Natural killer cell treated with Interleukin-12 subunit alpha and Interleukin-12 subunit beta and Interleukin-15 and Interleukin-18, amount 100 ng/mL, for 72 hours (primary cell): Measurements from ENCODE around the gene ALPI. TPM values are rescaled to one million over a fixed set of nuclear protein-coding genes. Genes with fewer than 3 reads are reported as not detected.
"Not testable (repeated sequence)": the region's sequence is repeated elsewhere in the genome, so short reads cannot be mapped to it uniquely, and the experiment has no call there.

Source experiments
- ATAC-seq, 2 donors: fragments of 150-1000 bp; cut with Tn5 transposase in 1 of 2; sonication (Bioruptor Pico), chemical (Tn5 transposase) in 1 of 2; 2 replicates each; pipeline ENCODE4 v1.10.0; 2021
- DNase-seq: peaks from one replicate; pipeline ENCODE4 v3.0.0; 2022; ENCODE audit warnings: low spot score
- H3K27ac Mint-ChIP-seq, 2 donors: 1 replicate in 1 of 2; 2 replicates in 1 of 2; pipeline ENCODE4 v1.8.0; 2022; ENCODE audit warnings: mixed read lengths in 2 of 2, mild to moderate bottlenecking in 1 of 2, moderate library complexity in 1 of 2
- H3K27me3 Mint-ChIP-seq, 2 donors: 1 replicate in 1 of 2; 2 replicates in 1 of 2; pipeline ENCODE4 v1.8.0; 2022; ENCODE audit warnings: mixed read lengths in 2 of 2
- H3K36me3 Mint-ChIP-seq: one replicate; pipeline ENCODE4 v1.8.0; 2022; ENCODE audit warnings: mixed read lengths
- H3K4me1 Mint-ChIP-seq, 2 donors: 1 replicate in 1 of 2; 2 replicates in 1 of 2; pipeline ENCODE4 v1.8.0; 2022; ENCODE audit warnings: low read depth in 2 of 2, mixed read lengths in 2 of 2, mild to moderate bottlenecking in 1 of 2
- H3K4me3 Mint-ChIP-seq: one replicate; pipeline ENCODE4 v1.8.0; 2022; ENCODE audit warnings: mixed read lengths
- H3K9me3 Mint-ChIP-seq: 2 replicates; pipeline ENCODE4 v1.8.0; 2022; ENCODE audit warnings: mixed read lengths
- total RNA-seq, 2 donors: library from RNA; stranded (reverse); gene quantifications; one replicate each; pipeline ENCODE4 v1.2.3, GENCODE V29; 2022

Gene ALPI
- total RNA-seq: not detected

GRCh38 chr2:232455426-232456255 is at the start of gene ALPI:
ALPI (plus strand) TSS chr2:232456153; CDS start chr2:232456200, 47 bp downstream.
- no peak within 1 kb of the TSS for H3K4me3 Mint-ChIP-seq
- no peak within 1 kb of the TSS for H3K27ac Mint-ChIP-seq
- H3K4me1 Mint-ChIP-seq: no peaks in the 10 kb centered on the region
- DNase-seq: no peak
- H3K9me3 Mint-ChIP-seq: no peaks in the 10 kb centered on the region
- no peaks in the 10 kb centered on the region for H3K36me3 Mint-ChIP-seq
- H3K27me3 Mint-ChIP-seq: peaks cover 0 to 11% of the 10 kb centered on the region in 2 donors
- peak in 1 of 2 donors; percentile 9 for ATAC-seq

GRCh38 chr2:232406556-232407310 is 49.2 kb upstream of the ALPI start, which contains the start of gene ALPG:
ALPG (plus strand) TSS chr2:232406844; CDS start chr2:232406895, 51 bp downstream.
- Mint-ChIP-seq H3K9me3 (no peaks in the 10 kb centered on the region), H3K27ac (no peak within 1 kb of the TSS), H3K4me1 (no peaks in the 10 kb centered on the region), H3K27me3 (peaks cover 6 to 9% of the 10 kb centered on the region in 2 donors), H3K36me3 (no peaks in the 10 kb centered on the region), H3K4me3 (no peak within 1 kb of the TSS)
- ATAC-seq: no peak
- DNase-seq: no peak

GRCh38 chr2:232407428-232408150 is 48.4 kb upstream of the ALPI start:
- H3K27me3 Mint-ChIP-seq: peaks cover 9 to 10% of the 10 kb centered on the region in 2 donors
- not testable (repeated sequence) for H3K27ac Mint-ChIP-seq, H3K4me1 Mint-ChIP-seq, H3K4me3 Mint-ChIP-seq, DNase-seq, H3K9me3 Mint-ChIP-seq, H3K36me3 Mint-ChIP-seq
- peak in 1 of 2 donors; percentile 15 for ATAC-seq

GRCh38 chr2:232408269-232408668 is 47.7 kb upstream of the ALPI start:
- H3K27me3 Mint-ChIP-seq: peaks cover 12 to 13% of the 10 kb centered on the region in 2 donors
- DNase-seq, H3K27ac Mint-ChIP-seq, ATAC-seq, H3K9me3 Mint-ChIP-seq, H3K4me1 Mint-ChIP-seq, H3K4me3 Mint-ChIP-seq, H3K36me3 Mint-ChIP-seq: not testable (repeated sequence)

DNA sequence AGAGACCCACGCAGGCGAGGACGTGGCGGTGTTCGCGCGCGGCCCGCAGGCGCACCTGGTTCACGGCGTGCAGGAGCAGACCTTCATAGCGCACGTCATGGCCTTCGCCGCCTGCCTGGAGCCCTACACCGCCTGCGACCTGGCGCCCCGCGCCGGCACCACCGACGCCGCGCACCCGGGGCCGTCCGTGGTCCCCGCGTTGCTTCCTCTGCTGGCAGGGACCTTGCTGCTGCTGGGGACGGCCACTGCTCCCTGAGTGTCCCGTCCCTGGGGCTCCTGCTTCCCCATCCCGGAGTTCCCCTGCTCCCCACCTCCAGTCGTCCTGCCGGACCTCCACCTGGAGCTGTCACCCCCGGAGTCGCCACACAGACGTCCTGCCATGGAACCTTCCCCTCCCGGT is 46.3 kb upstream of the ALPI start:
- not testable (repeated sequence) for H3K36me3 Mint-ChIP-seq, H3K27ac Mint-ChIP-seq, H3K4me3 Mint-ChIP-seq, H3K4me1 Mint-ChIP-seq, DNase-seq, H3K9me3 Mint-ChIP-seq
- peak in 1 of 2 donors; percentile 4 for ATAC-seq
- peaks cover 15 to 18% of the 10 kb centered on the region in 2 donors for H3K27me3 Mint-ChIP-seq

GRCh38 chr2:232410238-232410900 is 45.6 kb upstream of the ALPI start:
- ATAC-seq: no peak
- no peaks in the 10 kb centered on the region for H3K9me3 Mint-ChIP-seq

GRCh38 chr2:232411901-232412629 is 43.9 kb upstream of the ALPI start:
- no peak overlapping the region for H3K4me3 Mint-ChIP-seq
- peaks cover 11 to 20% of the 10 kb centered on the region in 2 donors for H3K27me3 Mint-ChIP-seq
- no peak overlapping the region for H3K27ac Mint-ChIP-seq
- H3K4me1 Mint-ChIP-seq: peaks cover 0 to 4% of the 10 kb centered on the region in 2 donors
- no peak for ATAC-seq
- H3K9me3 Mint-ChIP-seq: no peaks in the 10 kb centered on the region
- no peaks in the 10 kb centered on the region for H3K36me3 Mint-ChIP-seq
- no peak for DNase-seq

More at GRCh38 chr2:232410238-232410900, 45.6 kb upstream of the ALPI start:
- Mint-ChIP-seq H3K27me3 (peaks cover 11 to 18% of the 10 kb centered on the region in 2 donors), H3K4me1 (peaks cover 0 to 4% of the 10 kb centered on the region in 2 donors), H3K36me3 (no peaks in the 10 kb centered on the region), H3K4me3 (no peak overlapping the region), H3K27ac (no peak overlapping the region)
- no peak for DNase-seq

GRCh38 chr2:232412986-232413385 is 43.0 kb upstream of the ALPI start:
- DNase-seq (no peak), ATAC-seq (no peak)
- Mint-ChIP-seq H3K27me3 (peaks cover 12 to 21% of the 10 kb centered on the region in 2 donors), H3K4me1 (peaks cover 0 to 4% of the 10 kb centered on the region in 2 donors), H3K9me3 (no peaks in the 10 kb centered on the region), H3K27ac (no peak overlapping the region), H3K36me3 (no peaks in the 10 kb centered on the region), H3K4me3 (no peak overlapping the region)

GRCh38 chr2:232415138-232415690 is 40.7 kb upstream of the ALPI start:
- no peak for DNase-seq
- Mint-ChIP-seq H3K4me3 (no peak overlapping the region), H3K36me3 (no peaks in the 10 kb centered on the region), H3K27me3 (peaks cover 21 to 25% of the 10 kb centered on the region in 2 donors), H3K4me1 (peaks cover 0 to 6% of the 10 kb centered on the region in 2 donors), H3K9me3 (no peaks in the 10 kb centered on the region), H3K27ac (no peak overlapping the region)
- no peak for ATAC-seq

GRCh38 chr2:232415736-232416520 is 40.0 kb upstream of the ALPI start:
- H3K4me3 Mint-ChIP-seq: no peak overlapping the region
- no peak for DNase-seq
- H3K9me3 Mint-ChIP-seq: no peaks in the 10 kb centered on the region
- no peak for ATAC-seq
- no peaks in the 10 kb centered on the region for H3K36me3 Mint-ChIP-seq
- H3K27me3 Mint-ChIP-seq: peaks cover 21 to 23% of the 10 kb centered on the region in 2 donors
- no peak overlapping the region for H3K27ac Mint-ChIP-seq
- peaks cover 0 to 6% of the 10 kb centered on the region in 2 donors for H3K4me1 Mint-ChIP-seq

DNA sequence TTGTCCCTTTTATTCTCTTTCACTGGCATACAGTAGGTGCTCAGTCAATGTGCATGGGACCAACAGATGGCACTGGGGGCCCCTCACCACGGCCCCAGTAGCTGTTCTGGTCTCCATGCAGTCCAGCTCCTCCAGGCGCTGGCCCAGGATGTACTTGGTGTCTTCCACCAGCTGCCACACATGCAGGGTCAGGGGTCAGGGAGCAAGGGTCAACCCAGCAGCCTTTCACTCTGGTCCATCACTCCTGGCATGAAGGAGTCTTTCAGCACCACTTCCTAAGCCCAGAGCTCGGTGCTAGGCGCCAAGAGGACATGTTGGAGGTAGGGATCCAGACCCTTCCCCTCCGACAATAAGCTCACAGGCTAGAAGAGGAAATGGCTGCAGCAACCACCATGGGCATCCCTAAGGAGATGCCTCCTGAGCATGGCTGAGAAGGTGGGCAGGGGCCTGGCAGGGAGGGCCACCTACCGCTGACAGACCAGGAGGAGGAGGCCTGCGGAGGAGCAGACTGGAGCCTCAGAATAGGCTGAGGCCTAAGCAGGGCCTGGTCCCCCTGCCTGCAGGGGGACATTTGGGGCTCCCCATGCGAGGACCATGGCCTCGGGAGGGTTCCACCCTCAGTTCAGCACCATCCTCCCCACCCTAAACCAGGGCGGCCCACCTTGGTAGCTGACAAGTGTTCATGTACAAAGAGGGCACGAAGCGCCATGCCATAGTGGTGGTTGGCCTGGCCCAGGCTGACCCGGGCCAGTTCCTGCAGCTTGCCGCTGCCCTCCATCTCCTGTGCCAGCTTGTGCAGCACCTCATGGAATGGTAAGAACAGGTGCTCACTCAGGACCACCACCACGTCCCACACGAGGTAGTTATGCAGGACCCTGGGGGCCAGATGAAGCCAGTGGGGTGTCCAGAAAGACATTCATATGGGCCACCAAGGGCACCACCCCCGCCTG is 39.2 kb upstream of the ALPI start:
- no peaks in the 10 kb centered on the region for H3K36me3 Mint-ChIP-seq
- no peak overlapping the region for H3K4me3 Mint-ChIP-seq
- peaks cover 21 to 24% of the 10 kb centered on the region in 2 donors for H3K27me3 Mint-ChIP-seq

More for the DNA sequence above, 39.2 kb upstream of the ALPI start:
- Mint-ChIP-seq H3K27ac (no peak overlapping the region), H3K9me3 (no peaks in the 10 kb centered on the region), H3K4me1 (peaks cover 0 to 6% of the 10 kb centered on the region in 2 donors)
- DNase-seq: no peak
- no peak for ATAC-seq
